Peyer's patch (tissue), 4 donors: ENCODE results near the gene NOL6.
"Not testable (repeated sequence)": the region's sequence is repeated elsewhere in the genome, so short reads cannot be mapped to it uniquely, and the experiment has no call there.

Experiments used
- CTCF ChIP-seq, 6 experiments: fragments of 450-650 bp in 4 of 6; fragments of 200-600 bp in 2 of 6; sonication (generic) in 1 of 6; IDR thresholded peaks; one replicate each; pipeline ENCODE4 v1.5.1; 2017 to 2019; ENCODE audit warnings: antibody characterized with exemption in 6 of 6, mild to moderate bottlenecking in 3 of 6, moderate library complexity in 1 of 6
- POLR2A ChIP-seq, 2 donors: fragments of 450-650 bp; IDR thresholded peaks; one replicate each; pipeline ENCODE4 v1.5.1; 2017; ENCODE audit warnings: antibody characterized with exemption in 2 of 2, mild to moderate bottlenecking in 2 of 2, moderate library complexity in 2 of 2

- not testable (repeated sequence) for TF ChIP-seq CTCF, POLR2A (IDR thresholded peaks at IDR 0.05)
Measured at GRCh38 chr9:33516397-33516796, 42.7 kb upstream of the NOL6 start.
